ENCODE data around the gene DPM2.

DPM2 gene

GRCh38 chr9:127915801-127916719 is 21.6 kb downstream of the DPM2 start:
- H3K79me2 ChIP-seq (ENCODE audit: control insufficient read depth, insufficient read depth, low read length, poor library complexity) = no peaks in the 10 kb centered on the region
- H3K27me3 ChIP-seq (ENCODE audit: insufficient read depth, low read length) = no peaks in the 10 kb centered on the region
- no CpG with 5 or more reads among the region's 27 CpGs for WGBS (ENCODE audit: extremely low coverage, insufficient coverage, insufficient read length)
- H3K4me2 ChIP-seq (ENCODE audit: low read length) = peak overlapping the region; percentile 73
- H4K8ac ChIP-seq (ENCODE audit: low read depth, low read length) = peak overlapping the region; percentile 29
- peaks cover 5% of the 10 kb centered on the region for H3K79me1 ChIP-seq (ENCODE audit: low read length)
- peaks cover 11% of the 10 kb centered on the region in 2 experiments for H3K4me1 ChIP-seq (ENCODE audit: control insufficient read depth in 1 of 2, insufficient read depth in 2 of 2, low read length in 2 of 2)
- no peak overlapping the region for H4K12ac ChIP-seq (ENCODE audit: low read depth, low read length)
- H3K36me3 ChIP-seq (ENCODE audit: control insufficient read depth in 1 of 2, insufficient read depth in 2 of 2, low read length in 2 of 2) = no peaks in the 10 kb centered on the region
- H2AFZ ChIP-seq (ENCODE audit: insufficient read depth, low read length, poor library complexity) = no peak overlapping the region
- H3K9ac ChIP-seq (ENCODE audit: low read length) = no peak overlapping the region
- peak overlapping the region; percentile 64 for H3K4me3 ChIP-seq (ENCODE audit: low read depth, low read length)
- no peak overlapping the region for H3K23ac ChIP-seq (ENCODE audit: low read length)
- no peak overlapping the region for H2BK12ac ChIP-seq (ENCODE audit: low read length)
- H3K27ac ChIP-seq (ENCODE audit: low read depth, low read length) = no peak overlapping the region
- H4K91ac ChIP-seq (ENCODE audit: low read depth, low read length) = no peak overlapping the region
- no peak overlapping the region for H3K18ac ChIP-seq (ENCODE audit: low read length)
- DNase-seq = no peak
- H2AK5ac ChIP-seq (ENCODE audit: low read length) = no peak overlapping the region
- H3K9me3 ChIP-seq (ENCODE audit: insufficient read depth, low read depth, low read length) = peaks cover 2% of the 10 kb centered on the region
- no peak overlapping the region for H2BK5ac ChIP-seq (ENCODE audit: low read depth, low read length, poor library complexity)
- no peak overlapping the region for H2BK120ac ChIP-seq (ENCODE audit: insufficient read depth, low read length, poor library complexity)
- no peak overlapping the region for H3K4ac ChIP-seq (ENCODE audit: low read depth, low read length)
- peak overlapping the region; percentile 26 for H3K14ac ChIP-seq (ENCODE audit: low read length)

- Histone ChIP-seq H3K79me1 (ENCODE audit: low read length) (peaks cover 5% of the 10 kb centered on the region), H3K14ac (ENCODE audit: low read length) (no peak overlapping the region), H3K18ac (ENCODE audit: low read length) (no peak overlapping the region), H3K23ac (ENCODE audit: low read length) (no peak overlapping the region), H3K4me2 (ENCODE audit: low read length) (no peak overlapping the region), H3K27me3 (ENCODE audit: insufficient read depth, low read length) (no peaks in the 10 kb centered on the region), H2AK5ac (ENCODE audit: low read length) (no peak overlapping the region), H2AFZ (ENCODE audit: insufficient read depth, low read length, poor library complexity) (no peak overlapping the region), H3K36me3 (ENCODE audit: control insufficient read depth in 1 of 2, insufficient read depth in 2 of 2, low read length in 2 of 2) (no peaks in the 10 kb centered on the region), H3K27ac (ENCODE audit: low read depth, low read length) (no peak overlapping the region), H2BK12ac (ENCODE audit: low read length) (no peak overlapping the region), H3K9ac (ENCODE audit: low read length) (no peak overlapping the region), H2BK120ac (ENCODE audit: insufficient read depth, low read length, poor library complexity) (no peak overlapping the region), H2BK5ac (ENCODE audit: low read depth, low read length, poor library complexity) (no peak overlapping the region), H4K8ac (ENCODE audit: low read depth, low read length) (no peak overlapping the region), H3K79me2 (ENCODE audit: control insufficient read depth, insufficient read depth, low read length, poor library complexity) (no peaks in the 10 kb centered on the region), H3K4me1 (ENCODE audit: control insufficient read depth in 1 of 2, insufficient read depth in 2 of 2, low read length in 2 of 2) (peaks cover 11% of the 10 kb centered on the region in 2 experiments), H3K9me3 (ENCODE audit: insufficient read depth, low read depth, low read length) (peaks cover 2% of the 10 kb centered on the region), H4K91ac (ENCODE audit: low read depth, low read length) (no peak overlapping the region), H3K4ac (ENCODE audit: low read depth, low read length) (no peak overlapping the region), H4K12ac (ENCODE audit: low read depth, low read length) (no peak overlapping the region), H3K4me3 (ENCODE audit: low read depth, low read length) (no peak overlapping the region)
- no CpG with 5 or more reads among the region's 5 CpGs for WGBS (ENCODE audit: extremely low coverage, insufficient coverage, insufficient read length)
- DNase-seq = peak in 1 of 2 donors; percentile 4
Measured at GRCh38 chr9:127915325-127915752, 22.3 kb downstream of the DPM2 start.

- no CpG with 5 or more reads among the region's 11 CpGs for WGBS (ENCODE audit: extremely low coverage, insufficient coverage, insufficient read length)
- H2AFZ ChIP-seq (ENCODE audit: insufficient read depth, low read length, poor library complexity) = no peak overlapping the region
Measured at GRCh38 chr9:127913682-127914081, 24.0 kb downstream of the DPM2 start.

GRCh38 chr9:127912882-127913281 is 24.8 kb downstream of the DPM2 start:
- Histone ChIP-seq H2BK12ac (ENCODE audit: low read length) (no peak overlapping the region), H3K14ac (ENCODE audit: low read length) (no peak overlapping the region), H3K9me3 (ENCODE audit: insufficient read depth, low read depth, low read length) (no peaks in the 10 kb centered on the region), H3K18ac (ENCODE audit: low read length) (no peak overlapping the region), H3K79me2 (ENCODE audit: control insufficient read depth, insufficient read depth, low read length, poor library complexity) (no peaks in the 10 kb centered on the region), H3K23ac (ENCODE audit: low read length) (no peak overlapping the region), H3K79me1 (ENCODE audit: low read length) (peaks cover 5% of the 10 kb centered on the region), H3K4me2 (ENCODE audit: low read length) (no peak overlapping the region), H3K4me1 (ENCODE audit: control insufficient read depth in 1 of 2, insufficient read depth in 2 of 2, low read length in 2 of 2) (peaks cover 2 to 5% of the 10 kb centered on the region in 2 experiments), H3K9ac (ENCODE audit: low read length) (no peak overlapping the region), H4K91ac (ENCODE audit: low read depth, low read length) (no peak overlapping the region), H3K4ac (ENCODE audit: low read depth, low read length) (no peak overlapping the region), H3K36me3 (ENCODE audit: control insufficient read depth in 1 of 2, insufficient read depth in 2 of 2, low read length in 2 of 2) (no peaks in the 10 kb centered on the region), H3K27ac (ENCODE audit: low read depth, low read length) (no peak overlapping the region), H3K4me3 (ENCODE audit: low read depth, low read length) (no peak overlapping the region), H2BK120ac (ENCODE audit: insufficient read depth, low read length, poor library complexity) (no peak overlapping the region), H2AK5ac (ENCODE audit: low read length) (no peak overlapping the region), H4K8ac (ENCODE audit: low read depth, low read length) (no peak overlapping the region), H4K12ac (ENCODE audit: low read depth, low read length) (no peak overlapping the region), H3K27me3 (ENCODE audit: insufficient read depth, low read length) (no peaks in the 10 kb centered on the region), H2AFZ (ENCODE audit: insufficient read depth, low read length, poor library complexity) (no peak overlapping the region), H2BK5ac (ENCODE audit: low read depth, low read length, poor library complexity) (no peak overlapping the region)
- no peak for DNase-seq
- WGBS (ENCODE audit: extremely low coverage, insufficient coverage, insufficient read length) = no CpG with 5 or more reads among the region's 5 CpGs

More at GRCh38 chr9:127913682-127914081, 24.0 kb downstream of the DPM2 start:
- H4K91ac ChIP-seq (ENCODE audit: low read depth, low read length) = no peak overlapping the region
- no peak overlapping the region for H3K9ac ChIP-seq (ENCODE audit: low read length)
- H3K79me1 ChIP-seq (ENCODE audit: low read length) = peaks cover 5% of the 10 kb centered on the region
- no peak overlapping the region for H3K27ac ChIP-seq (ENCODE audit: low read depth, low read length)
- H3K4me1 ChIP-seq (ENCODE audit: control insufficient read depth in 1 of 2, insufficient read depth in 2 of 2, low read length in 2 of 2) = peaks cover 5% of the 10 kb centered on the region in 2 experiments
- no peak overlapping the region for H2AK5ac ChIP-seq (ENCODE audit: low read length)
- no peak overlapping the region for H2BK12ac ChIP-seq (ENCODE audit: low read length)
- H3K18ac ChIP-seq (ENCODE audit: low read length) = no peak overlapping the region
- no peak overlapping the region for H4K12ac ChIP-seq (ENCODE audit: low read depth, low read length)
- no peak overlapping the region for H3K14ac ChIP-seq (ENCODE audit: low read length)
- no peak overlapping the region for H4K8ac ChIP-seq (ENCODE audit: low read depth, low read length)
- no peak overlapping the region for H3K4ac ChIP-seq (ENCODE audit: low read depth, low read length)
- no peaks in the 10 kb centered on the region for H3K36me3 ChIP-seq (ENCODE audit: control insufficient read depth in 1 of 2, insufficient read depth in 2 of 2, low read length in 2 of 2)
- no peak overlapping the region for H2BK5ac ChIP-seq (ENCODE audit: low read depth, low read length, poor library complexity)
- H2BK120ac ChIP-seq (ENCODE audit: insufficient read depth, low read length, poor library complexity) = no peak overlapping the region
- H3K79me2 ChIP-seq (ENCODE audit: control insufficient read depth, insufficient read depth, low read length, poor library complexity) = no peaks in the 10 kb centered on the region
- no peak overlapping the region for H3K4me3 ChIP-seq (ENCODE audit: low read depth, low read length)
- no peak overlapping the region for H3K4me2 ChIP-seq (ENCODE audit: low read length)
- no peaks in the 10 kb centered on the region for H3K27me3 ChIP-seq (ENCODE audit: insufficient read depth, low read length)
- no peak for DNase-seq
- H3K23ac ChIP-seq (ENCODE audit: low read length) = no peak overlapping the region
- no peaks in the 10 kb centered on the region for H3K9me3 ChIP-seq (ENCODE audit: insufficient read depth, low read depth, low read length)
